ENCODE data around the gene PLEKHG4B. TPM values are rescaled to one million over a fixed set of nuclear protein-coding genes. Genes with fewer than 3 reads are reported as not detected.

The PLEKHG4B gene
- total and polyA plus RNA-seq, 2 of the 4 experiments (the other 2 are of a cell fraction) = 1.1 TPM

DNA sequence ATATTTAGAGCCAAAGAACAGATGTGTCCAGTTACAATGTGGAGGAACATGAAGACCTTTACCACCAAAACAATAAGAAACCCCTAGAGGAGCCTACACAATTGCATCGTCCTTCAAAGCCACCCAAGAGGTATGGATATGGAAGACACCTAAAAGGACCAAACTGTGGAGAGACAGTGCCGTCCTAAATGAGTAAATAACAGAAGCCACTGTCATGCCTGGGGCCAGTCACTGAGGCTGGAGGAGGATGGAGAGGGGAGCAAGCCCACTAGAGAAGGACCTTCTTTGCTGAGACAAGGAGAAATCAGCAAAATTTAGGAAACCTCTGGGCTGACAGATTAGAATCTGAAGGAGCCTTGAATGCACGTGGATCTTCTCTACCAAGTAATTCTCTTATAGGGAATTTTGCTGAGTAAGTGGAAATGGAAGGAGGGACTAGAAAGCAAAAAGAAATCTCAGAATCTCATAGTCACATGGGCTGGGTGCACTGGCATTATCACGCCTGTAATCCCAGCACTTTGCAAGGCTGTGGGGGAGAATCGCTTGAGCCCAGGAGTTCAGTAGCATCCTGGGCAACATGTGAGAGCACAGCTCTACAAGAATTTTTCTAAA is 27.6 kb downstream of the PLEKHG4B start:
- ATAC-seq (ENCODE audit: low read depth) = no peak
- Histone ChIP-seq H2BK120ac (ENCODE audit: low read depth, low read length) (no peak overlapping the region), H2BK20ac (ENCODE audit: low read depth, low read length) (no peak overlapping the region), H4K91ac (ENCODE audit: insufficient read depth, low read depth, low read length) (no peak overlapping the region), H4K5ac (ENCODE audit: low read depth, low read length) (no peak overlapping the region), H2AFZ (replicated peaks; ENCODE audit: low read length, poor library complexity) (no peak overlapping the region), H3K56ac (ENCODE audit: extremely low read depth, insufficient read depth, low read length) (no peak overlapping the region), H3K79me1 (ENCODE audit: low read depth in 1 of 2, low read length in 2 of 2) (no peaks in the 10 kb centered on the region), H3K18ac (ENCODE audit: low read depth, low read length) (no peak overlapping the region), H3K14ac (replicated peaks; ENCODE audit: low read depth, low read length) (no peak overlapping the region), H3K4ac (ENCODE audit: low read depth, low read length) (no peak overlapping the region), H2BK15ac (ENCODE audit: low read depth, low read length) (no peak overlapping the region), H2BK5ac (ENCODE audit: low read depth, low read length, poor library complexity, severe bottlenecking) (no peak overlapping the region), H3K36me3 (ENCODE audit: control insufficient read depth, insufficient read depth, low read length) (no peaks in the 10 kb centered on the region), H3K23ac (ENCODE audit: low read depth, low read length) (no peak overlapping the region), H3K9me3 (ENCODE audit: control insufficient read depth, insufficient read depth, low read length) (peaks cover 5% of the 10 kb centered on the region), H3K4me2 (ENCODE audit: low read depth, low read length) (no peak overlapping the region), H3K4me1 (ENCODE audit: control insufficient read depth, insufficient read depth, low read length) (no peaks in the 10 kb centered on the region), H2AK9ac (replicated peaks; ENCODE audit: low read depth, low read length, poor library complexity) (no peak overlapping the region), H3K27me3 (ENCODE audit: control insufficient read depth, insufficient read depth, low read length) (peaks cover 6% of the 10 kb centered on the region), H3K9ac (ENCODE audit: low read depth, low read length) (no peak overlapping the region), H3K9me1 (ENCODE audit: insufficient read depth, low read length) (no peaks in the 10 kb centered on the region), H2AK5ac (ENCODE audit: low read depth, low read length) (no peak overlapping the region), H4K8ac (ENCODE audit: low read depth in 2 of 2, low read length in 2 of 2) (no peak overlapping the region), H3K27ac (ENCODE audit: insufficient read depth, low read length) (no peak overlapping the region), H4K20me1 (ENCODE audit: insufficient read depth, low read length) (no peaks in the 10 kb centered on the region), H3K4me3 (ENCODE audit: insufficient read depth, low read depth, low read length) (no peak overlapping the region)
- no TSS peak for BruUV-seq (replicated peaks)
- 50% methylated on average over 1 of the region's 5 CpGs; no CpG with 5 or more reads in 1 of the 2 experiments for WGBS, 2 experiments (ENCODE audit: extremely low coverage in 2 of 2, insufficient read length in 1 of 2)
- CTCF ChIA-PET = no interaction called here
- intact Hi-C loops (cut with micrococcal nuclease) = no loop called here
- dilution Hi-C loops (cut with HindIII; ENCODE audit: low sequenced_read_pairs, unreplicated experiment) = no loop called here
- no peak for DNase-seq
- POLR2A ChIA-PET (ENCODE audit: unreplicated experiment) = no interaction called here
- in situ Hi-C loops (cut with MboI; ENCODE audit: low sequenced_read_pairs) = no loop called here
- TF ChIP-seq, protein P1, sequence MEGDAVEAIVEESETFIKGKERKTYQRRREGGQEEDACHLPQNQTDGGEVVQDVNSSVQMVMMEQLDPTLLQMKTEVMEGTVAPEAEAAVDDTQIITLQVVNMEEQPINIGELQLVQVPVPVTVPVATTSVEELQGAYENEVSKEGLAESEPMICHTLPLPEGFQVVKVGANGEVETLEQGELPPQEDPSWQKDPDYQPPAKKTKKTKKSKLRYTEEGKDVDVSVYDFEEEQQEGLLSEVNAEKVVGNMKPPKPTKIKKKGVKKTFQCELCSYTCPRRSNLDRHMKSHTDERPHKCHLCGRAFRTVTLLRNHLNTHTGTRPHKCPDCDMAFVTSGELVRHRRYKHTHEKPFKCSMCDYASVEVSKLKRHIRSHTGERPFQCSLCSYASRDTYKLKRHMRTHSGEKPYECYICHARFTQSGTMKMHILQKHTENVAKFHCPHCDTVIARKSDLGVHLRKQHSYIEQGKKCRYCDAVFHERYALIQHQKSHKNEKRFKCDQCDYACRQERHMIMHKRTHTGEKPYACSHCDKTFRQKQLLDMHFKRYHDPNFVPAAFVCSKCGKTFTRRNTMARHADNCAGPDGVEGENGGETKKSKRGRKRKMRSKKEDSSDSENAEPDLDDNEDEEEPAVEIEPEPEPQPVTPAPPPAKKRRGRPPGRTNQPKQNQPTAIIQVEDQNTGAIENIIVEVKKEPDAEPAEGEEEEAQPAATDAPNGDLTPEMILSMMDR (conservative IDR thresholded peaks at IDR 0.05; ENCODE audit: low read depth, low read length) = no peak
- TF ChIP-seq MAFK (IDR thresholded peaks at IDR 0.05; ENCODE audit: low read depth, low read length) = peak; percentile 88

All from IMR-90 (cell line).